HepG2 (cell line): ENCODE measurements around the gene USB1.

Experiments
- CBX2 ChIP-seq, 2 experiments: fragments of 200-600 bp in 1 of 2; sonication (generic); formaldehyde crosslinking in 1 of 2; IDR thresholded peaks; 2 replicates each; pipeline versions ENCODE4 v1.7.0 to v1.8.1; 2018 to 2022; ENCODE audit warnings: low read depth in 2 of 2, low read length in 1 of 2, mild to moderate bottlenecking in 1 of 2, missing genetic modification reagents in 1 of 2
- CTCF ChIP-seq: sonication (generic); formaldehyde crosslinking; IDR thresholded peaks from 2 replicates; pipeline ENCODE4 v1.5.0; 2020; ENCODE audit warnings: mild to moderate bottlenecking, missing genetic modification reagents, moderate library complexity
- HNRNPL ChIP-seq: fragments of 200-400 bp; formaldehyde crosslinking; IDR thresholded peaks from 2 replicates; pipeline ENCODE4 v1.6.1; 2017; ENCODE audit warnings: mild to moderate bottlenecking, low read depth, low read length
- HNRNPUL1 ChIP-seq: fragments of 200-400 bp; formaldehyde crosslinking; IDR thresholded peaks from 2 replicates; pipeline ENCODE4 v1.6.1; 2017; ENCODE audit warnings: low read depth, mild to moderate bottlenecking, low read length, moderate library complexity
- IKZF1 ChIP-seq: fragments of 450-650 bp; IDR thresholded peaks from 2 replicates; pipeline ENCODE4 v1.7.1; 2016
- KDM4B ChIP-seq: sonication (generic); formaldehyde crosslinking; IDR thresholded peaks from 2 replicates; pipeline ENCODE4 v1.4.0; 2020; ENCODE audit warnings: missing genetic modification reagents
- NFE2L1 ChIP-seq: sonication (generic); formaldehyde crosslinking; IDR thresholded peaks from 2 replicates; pipeline ENCODE4 v1.4.0; 2020; ENCODE audit warnings: missing genetic modification reagents, mild to moderate bottlenecking, borderline replicate concordance
- POLR2A ChIP-seq, 2 experiments: IDR thresholded peaks; 2 replicates each; pipeline ENCODE4 v1.6.1; 2011; ENCODE audit warnings: low read depth in 2 of 2, low read length in 2 of 2, mild to moderate bottlenecking in 1 of 2, moderate library complexity in 1 of 2; ENCODE audit not compliant: insufficient read depth in 1 of 2
- SMAD1 ChIP-seq: sonication (generic); formaldehyde crosslinking; IDR thresholded peaks from 2 replicates; pipeline ENCODE4 v1.4.0; 2020; ENCODE audit warnings: missing genetic modification reagents, low read depth, mild to moderate bottlenecking, borderline replicate concordance
- UBTF ChIP-seq: sonication (generic); formaldehyde crosslinking; IDR thresholded peaks from 2 replicates; pipeline ENCODE4 v1.4.0; 2020; ENCODE audit warnings: mild to moderate bottlenecking, missing genetic modification reagents

GRCh38 chr16:57959121-57959520, 42.1 kb upstream of the USB1 start:
- no peak for TF ChIP-seq POLR2A (IDR thresholded peaks at IDR 0.05; ENCODE audit: insufficient read depth in 1 of 2, low read depth in 2 of 2, low read length in 2 of 2)
- no peak for TF ChIP-seq HNRNPL
- TF ChIP-seq UBTF (CRISPR knock-in tag): no peak
- no peak for TF ChIP-seq SMAD1 (CRISPR knock-in tag)
- no peak for TF ChIP-seq CBX2 (IDR thresholded peaks at IDR 0.05; ENCODE audit: low read depth, low read length)
- TF ChIP-seq CBX2 (CRISPR knock-in tag; IDR thresholded peaks at IDR 0.05; ENCODE audit: low read depth): no peak
- TF ChIP-seq HNRNPUL1: no peak
- no peak for TF ChIP-seq CTCF
- no peak for TF ChIP-seq KDM4B (CRISPR knock-in tag)
- TF ChIP-seq IKZF1: no peak
- TF ChIP-seq NFE2L1 (CRISPR knock-in tag): no peak
